ENCODE measurements around the gene CENPX.

GRCh38 chr17:82046903-82047302, 24.2 kb upstream of the CENPX start:
- TF ChIP-seq POLR2A (IDR thresholded peaks at IDR 0.05) (no peak), CTCF (IDR thresholded peaks at IDR 0.05) (no peak)

Data from esophagus squamous epithelium (tissue), 4 donors.